GM19025 (cell line): ENCODE measurements around the gene PRKAR2A.
"Not testable (repeated sequence)": the region's sequence is repeated elsewhere in the genome, so short reads cannot be mapped to it uniquely, and the experiment has no call there.

Experiments used
- ATAC-seq: cut with Tn5 transposase; IDR thresholded peaks from one replicate; pipeline ENCODE4 v1.9.1; 2021; ENCODE audit warnings: mild to moderate bottlenecking, low read depth, moderate library complexity; ENCODE audit not compliant: unreplicated experiment

The PRKAR2A gene

DNA sequence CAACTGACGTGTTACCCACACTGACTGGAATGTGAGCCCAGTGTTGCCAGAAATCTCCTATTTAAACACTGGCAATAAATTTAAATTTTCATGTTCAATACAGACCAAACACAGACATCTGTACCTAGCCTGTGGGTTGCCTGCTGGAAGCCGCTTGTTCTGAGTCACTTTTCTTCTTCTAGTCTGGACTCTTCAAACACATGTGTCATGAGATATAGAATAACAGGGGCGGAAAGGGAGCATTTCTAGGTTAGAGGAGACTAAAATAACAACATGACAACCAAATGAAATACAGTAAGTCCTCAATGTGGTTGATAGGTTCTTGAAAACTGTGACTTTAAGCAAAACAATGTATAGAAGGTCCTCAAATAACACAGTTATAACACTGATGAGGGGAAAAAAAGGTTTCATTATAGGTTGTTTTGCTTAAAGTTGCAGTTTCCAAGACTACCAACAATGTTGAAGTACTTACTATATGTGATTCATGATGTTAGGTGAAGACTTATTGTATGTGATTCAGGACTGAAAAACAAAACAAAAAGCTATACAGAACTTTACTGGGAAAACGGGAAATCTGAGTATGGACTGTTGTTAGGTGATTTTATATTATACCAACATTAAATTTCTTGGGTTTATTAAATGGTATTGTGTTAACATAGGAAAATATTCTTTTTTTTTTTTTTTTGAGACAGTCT, 63.1 kb downstream of the PRKAR2A start:
- ATAC-seq, result no peak

DNA sequence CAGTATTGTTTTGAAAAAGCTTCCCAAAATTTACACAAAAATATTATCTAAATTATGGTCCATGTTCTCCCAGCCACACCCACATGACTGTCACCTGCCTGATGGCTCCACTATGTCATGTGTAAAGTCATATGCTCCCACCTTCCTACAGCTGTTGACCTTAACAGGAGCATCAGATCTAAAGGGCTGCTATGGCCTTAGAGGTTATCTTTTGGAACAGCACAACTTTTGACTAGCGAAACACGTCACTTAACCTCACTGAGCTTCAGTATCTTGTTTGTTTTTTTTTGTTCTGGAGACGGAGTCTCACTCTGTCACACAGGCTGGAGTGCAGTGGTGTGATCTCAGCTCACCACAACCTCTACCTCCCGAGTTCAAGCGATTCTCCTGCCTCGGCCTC, 64.4 kb downstream of the PRKAR2A start:
- ATAC-seq, result no peak

DNA sequence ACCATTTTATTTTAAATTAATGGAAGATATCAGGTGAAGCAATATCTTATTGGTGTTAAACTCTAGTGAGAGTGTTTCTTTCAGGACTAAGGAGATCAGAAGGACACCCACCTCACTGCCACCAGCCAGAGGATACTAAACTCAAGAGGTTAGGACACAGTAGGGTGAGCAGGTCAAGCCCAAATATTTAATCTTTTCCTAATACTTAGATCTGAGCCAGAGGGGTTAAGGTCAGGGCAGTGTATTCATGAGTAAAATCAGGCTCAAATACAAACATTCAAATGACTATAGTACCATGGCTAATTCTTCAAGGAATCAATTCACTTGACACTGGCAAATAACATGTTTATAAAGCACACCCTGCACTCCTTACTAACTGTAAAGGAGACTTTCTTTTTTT, 65.6 kb downstream of the PRKAR2A start:
- ATAC-seq, result no peak

DNA sequence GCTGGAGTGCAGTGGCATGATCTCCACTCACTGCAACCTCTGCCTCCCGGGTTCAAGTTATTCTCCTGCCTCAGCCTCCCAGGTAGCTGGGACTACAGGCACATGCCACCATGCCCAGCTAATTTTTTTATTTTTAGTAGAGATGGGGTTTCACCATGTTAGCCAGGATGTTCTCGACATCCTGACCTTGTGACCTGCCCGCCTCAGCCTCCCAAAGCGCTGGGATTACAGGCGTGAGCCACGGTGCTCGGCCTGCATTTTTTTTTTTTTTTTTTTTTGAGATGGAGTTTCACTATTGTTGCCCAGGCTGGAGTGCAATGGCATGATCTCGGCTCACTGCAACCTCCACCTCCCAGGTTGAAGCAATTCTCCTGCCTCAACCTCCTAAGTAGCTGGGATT, 69.1 kb downstream of the PRKAR2A start:
- not testable (repeated sequence) for ATAC-seq

DNA sequence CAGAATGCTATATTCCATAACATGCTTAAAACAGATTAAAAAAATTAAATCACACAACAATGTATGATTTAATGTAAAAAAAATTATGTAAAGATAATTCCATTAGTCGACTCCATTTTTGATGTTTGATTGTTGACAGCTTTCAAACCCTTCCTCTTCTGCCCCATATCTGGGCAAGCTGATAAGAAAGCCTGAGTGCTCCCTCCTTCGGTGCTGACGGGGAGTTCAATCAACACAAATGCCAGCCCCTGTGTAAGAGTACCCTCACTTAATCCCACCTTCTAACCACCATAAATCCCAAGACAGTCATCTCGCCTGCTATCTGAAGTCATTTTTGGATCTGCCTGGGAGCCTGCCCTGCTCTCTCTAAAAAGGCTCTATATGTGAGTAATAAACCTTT, 70.8 kb downstream of the PRKAR2A start:
- no peak for ATAC-seq

DNA sequence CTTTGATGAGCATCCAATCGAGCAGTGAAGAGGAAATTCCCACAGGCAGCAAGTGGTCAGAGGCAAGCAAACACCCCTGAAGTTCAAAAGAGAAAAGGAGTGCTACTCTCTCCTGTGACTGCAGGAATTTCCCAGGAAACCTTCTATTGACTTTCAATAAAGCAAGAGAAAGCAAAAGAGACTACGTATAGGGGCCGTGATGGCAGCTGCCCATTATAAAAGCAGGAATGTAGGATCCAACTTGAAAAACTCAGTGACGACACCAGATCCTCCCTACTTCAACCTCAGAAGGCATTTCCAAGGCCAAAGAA, 77.5 kb downstream of the PRKAR2A start:
- no peak for ATAC-seq

DNA sequence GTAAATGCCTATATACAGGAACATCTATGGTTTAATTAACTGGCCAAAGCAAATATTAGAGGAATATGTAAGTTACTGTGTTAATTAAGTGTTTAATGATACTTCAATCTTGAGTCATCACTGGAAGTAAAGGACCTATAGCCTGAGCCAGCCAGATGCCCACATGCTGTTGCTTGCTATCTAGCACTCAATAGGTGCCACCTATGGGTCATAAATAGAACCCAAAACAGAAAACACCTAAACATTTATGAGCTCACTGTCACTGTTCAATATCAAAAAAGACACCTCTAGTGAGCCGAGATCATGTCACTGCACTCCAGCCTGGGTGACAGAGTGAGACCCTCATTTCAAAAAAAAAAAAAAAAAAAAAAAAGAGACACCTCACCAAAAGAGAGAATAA, 82.3 kb downstream of the PRKAR2A start:
- no peak for ATAC-seq

DNA sequence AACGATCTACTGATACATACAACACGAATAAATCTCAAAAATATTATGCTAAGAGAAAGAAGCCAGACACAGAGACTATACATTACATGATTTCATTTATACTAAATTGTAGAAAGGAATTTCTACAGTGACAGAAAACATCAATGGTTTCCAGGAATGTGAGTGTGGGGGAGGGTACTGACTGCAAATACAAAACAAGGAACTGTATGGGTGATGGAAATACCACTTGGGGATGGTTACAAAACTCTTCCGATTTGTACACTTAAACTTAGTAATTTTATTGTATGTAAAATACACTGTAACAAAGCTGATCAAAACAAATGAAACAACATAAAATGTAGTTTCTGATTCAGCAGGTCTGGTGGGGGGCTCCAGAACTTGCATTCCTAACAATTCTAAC, 84.9 kb downstream of the PRKAR2A start:
- no peak for ATAC-seq

DNA sequence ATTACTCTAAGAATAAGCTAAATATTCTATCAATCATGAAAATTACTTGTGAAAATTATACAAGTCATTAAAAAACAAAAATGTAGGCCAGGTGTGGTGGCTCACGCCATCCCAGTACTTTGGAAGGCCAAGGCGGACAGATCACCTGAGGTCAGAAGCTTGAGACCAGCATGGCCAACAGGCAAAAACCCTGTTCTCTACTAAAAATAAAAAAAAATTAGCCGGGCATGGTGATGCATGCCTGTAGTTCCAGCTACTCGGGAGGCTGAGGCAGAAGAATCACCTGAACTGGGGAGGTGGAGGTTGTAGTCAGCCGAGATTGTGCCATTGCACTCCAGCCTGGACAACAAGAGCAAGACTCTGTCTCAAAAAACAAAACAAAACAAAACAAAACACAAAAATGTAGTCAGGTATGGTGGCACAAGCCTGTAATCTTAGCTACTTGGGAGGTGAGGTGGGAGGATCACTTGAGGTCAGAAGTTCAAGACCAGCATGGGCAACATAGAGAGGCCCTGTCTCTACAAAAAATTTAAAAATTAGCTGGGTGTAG, 87.6 kb downstream of the PRKAR2A start:
- ATAC-seq, result not testable (repeated sequence)

DNA sequence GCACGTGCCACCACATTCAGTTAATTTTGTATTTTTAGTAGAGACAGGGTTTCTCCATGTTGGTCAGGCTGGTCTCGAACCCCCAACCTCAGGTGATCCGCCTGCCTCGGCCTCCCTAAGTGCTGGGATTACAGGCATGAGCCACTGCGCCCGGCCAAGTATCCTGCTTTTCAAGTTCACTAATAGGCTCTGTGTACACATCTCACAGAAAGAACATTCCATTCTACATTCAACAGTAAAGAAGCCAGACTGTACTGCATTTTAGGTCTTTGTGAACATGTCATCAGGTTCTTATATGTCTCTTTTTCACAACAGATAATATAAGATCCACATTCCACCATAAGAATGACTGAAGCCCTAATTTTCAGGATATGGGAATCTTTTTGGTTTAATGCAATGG, 88.1 kb downstream of the PRKAR2A start:
- not testable (repeated sequence) for ATAC-seq

DNA sequence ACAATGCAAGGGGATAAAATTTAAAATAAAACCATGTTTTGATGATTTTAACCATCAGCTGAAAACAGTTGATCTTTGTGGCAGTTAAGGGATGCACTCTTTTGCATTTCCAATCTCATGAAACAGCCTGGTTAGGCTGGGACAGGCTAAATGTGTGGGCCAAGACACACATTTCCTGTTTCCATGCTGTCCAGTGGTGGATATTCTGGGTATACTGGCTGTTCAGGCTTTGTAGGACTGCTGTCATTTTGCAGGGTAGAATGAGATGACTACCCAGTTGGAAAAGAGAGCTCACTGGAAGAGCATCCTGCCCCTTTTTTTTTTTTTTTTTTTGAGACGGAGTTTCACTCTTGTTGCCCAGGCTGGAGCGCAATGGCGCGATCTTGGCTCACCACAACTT, 88.6 kb downstream of the PRKAR2A start:
- ATAC-seq, result no peak

DNA sequence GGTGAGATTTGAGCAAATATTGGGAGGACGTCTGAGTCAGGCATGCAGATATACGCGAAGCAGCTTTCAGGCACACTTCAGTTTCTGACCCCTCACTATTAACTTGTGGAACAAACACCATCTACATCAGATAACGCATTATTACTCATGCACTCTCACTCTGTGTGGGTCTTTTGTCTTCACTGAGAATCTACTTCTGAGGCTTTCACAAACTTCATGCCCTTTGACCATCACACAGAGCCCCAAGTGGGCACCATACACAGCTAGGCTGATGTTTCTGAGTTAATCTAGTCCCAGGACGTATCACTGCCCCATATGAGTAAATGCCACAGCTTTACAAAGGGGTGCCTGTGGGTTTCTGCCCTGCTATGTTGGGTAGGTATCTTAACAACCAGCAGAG, 91.0 kb downstream of the PRKAR2A start:
- ATAC-seq, result no peak

DNA sequence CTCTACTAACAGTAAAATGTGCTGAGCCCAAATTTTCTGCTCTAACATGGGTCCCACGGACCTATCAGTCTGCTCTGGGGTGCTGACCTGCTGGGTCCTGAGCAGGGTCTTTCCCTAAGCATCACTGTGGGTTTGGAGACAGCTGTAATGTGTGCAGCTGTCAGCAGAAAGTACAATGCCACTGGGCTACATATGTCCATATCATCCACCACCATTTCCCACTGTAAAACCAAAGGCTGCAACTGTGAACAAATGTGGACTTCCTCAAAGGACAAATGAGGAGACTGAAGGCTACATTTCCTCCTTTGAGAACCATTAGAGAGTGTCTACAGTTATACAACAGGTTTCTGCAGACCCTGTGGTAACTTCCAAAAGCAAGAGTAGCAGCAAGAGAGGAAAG, 96.8 kb downstream of the PRKAR2A start:
- no peak for ATAC-seq

DNA sequence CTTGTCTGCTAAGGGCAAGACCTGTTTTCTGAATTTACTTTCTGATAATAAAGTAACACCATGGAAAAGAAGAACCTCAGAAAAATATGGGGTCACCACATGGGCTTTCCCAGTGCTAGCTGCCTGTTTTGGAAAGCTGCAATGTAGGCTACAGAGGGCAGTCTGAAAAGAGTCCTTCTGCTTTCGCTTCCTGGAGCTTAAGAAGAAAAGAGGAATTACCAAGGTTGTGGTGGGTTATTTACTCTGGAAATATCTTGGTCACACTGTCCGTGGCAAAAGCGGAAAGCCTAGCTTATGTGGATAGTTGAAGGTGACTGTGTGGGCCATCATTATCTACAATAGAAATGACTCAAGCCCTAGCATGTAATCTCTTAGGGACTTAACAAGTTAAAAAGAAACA, 98.9 kb downstream of the PRKAR2A start:
- no peak for ATAC-seq

DNA sequence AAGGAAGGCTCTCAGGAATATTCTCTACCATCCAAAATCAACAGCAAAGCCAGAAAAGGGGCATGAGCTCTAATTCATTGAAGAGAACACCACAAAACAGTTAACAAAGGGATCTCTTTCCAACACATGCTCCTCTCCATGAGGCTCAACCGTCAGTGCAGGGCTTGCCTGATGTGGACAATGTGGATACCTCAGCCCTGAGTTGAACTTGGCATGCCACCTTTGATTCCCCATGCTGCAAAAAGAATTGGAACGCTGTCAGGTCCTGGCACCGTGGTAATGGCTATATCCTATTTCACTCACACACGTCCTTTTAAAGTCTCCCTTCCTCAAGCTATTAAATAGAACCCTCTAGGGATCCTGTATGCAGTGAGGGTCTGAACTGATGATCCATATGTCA, 100.0 kb downstream of the PRKAR2A start:
- no peak for ATAC-seq

DNA sequence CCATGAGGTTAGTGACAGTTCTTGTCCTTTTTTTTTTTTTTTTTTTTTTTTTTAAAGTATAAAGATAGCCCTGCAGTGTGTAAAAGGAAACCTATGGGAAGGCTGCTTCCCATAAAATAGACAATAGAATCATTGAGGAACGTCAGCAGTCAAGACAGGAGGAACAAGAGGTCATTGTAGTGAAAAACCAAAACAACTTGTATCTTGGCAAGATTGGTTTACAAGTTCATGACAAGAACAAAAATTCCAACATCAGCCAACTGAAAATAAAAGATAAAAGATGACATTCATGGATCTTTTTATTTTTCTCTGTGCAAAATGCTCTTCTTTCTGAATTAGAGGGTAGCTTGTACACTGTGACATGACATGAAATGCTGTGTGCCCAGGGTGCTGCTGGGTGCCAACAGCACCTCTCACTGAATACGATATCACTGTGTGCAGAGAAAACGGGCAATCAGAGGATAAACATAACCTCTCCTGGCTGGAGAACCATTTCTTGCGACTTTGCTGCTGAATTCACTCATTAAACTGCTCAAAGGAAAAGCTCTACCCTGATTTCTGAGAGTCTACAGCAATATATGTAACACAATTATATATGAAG, 100.6 kb downstream of the PRKAR2A start:
- no peak for ATAC-seq

DNA sequence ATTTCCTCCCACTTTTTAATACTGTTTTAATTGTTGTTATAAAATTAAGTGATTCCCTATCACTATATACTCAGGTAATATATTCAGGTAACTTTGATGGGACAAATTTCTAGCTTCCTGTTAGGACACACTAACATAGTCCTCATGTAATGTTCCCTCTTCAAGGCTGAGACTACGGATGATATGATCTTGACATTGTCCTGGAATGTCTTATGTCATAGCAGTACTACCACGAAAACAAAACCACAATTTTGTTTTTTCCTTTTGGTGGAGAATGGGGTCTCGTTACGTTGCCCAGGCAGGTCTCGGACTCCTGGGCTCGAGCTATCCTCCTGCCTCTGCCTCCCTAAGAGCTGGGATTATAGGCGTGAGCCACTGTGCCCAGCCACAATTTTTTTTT, 103.9 kb downstream of the PRKAR2A start:
- ATAC-seq, result no peak

DNA sequence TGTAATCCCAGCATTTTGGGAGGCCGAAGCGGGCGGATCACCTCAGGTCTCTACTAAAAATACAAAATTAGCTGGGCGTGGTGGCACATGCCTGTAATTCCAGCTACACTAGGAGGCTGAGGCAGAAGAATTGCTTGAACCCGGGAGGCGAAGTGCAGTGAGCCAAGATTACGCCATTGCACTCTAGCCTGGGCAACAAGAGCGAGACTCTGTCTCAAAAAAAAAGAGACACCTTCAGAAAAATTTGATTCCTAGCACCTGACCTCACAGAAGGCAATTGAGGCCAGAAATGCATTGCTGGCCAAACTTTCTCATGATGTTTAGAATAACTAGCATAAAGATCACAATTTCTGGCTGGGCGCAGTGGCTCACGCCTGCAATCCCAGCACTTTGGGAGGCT, 106.4 kb downstream of the PRKAR2A start:
- ATAC-seq, result not testable (repeated sequence)

DNA sequence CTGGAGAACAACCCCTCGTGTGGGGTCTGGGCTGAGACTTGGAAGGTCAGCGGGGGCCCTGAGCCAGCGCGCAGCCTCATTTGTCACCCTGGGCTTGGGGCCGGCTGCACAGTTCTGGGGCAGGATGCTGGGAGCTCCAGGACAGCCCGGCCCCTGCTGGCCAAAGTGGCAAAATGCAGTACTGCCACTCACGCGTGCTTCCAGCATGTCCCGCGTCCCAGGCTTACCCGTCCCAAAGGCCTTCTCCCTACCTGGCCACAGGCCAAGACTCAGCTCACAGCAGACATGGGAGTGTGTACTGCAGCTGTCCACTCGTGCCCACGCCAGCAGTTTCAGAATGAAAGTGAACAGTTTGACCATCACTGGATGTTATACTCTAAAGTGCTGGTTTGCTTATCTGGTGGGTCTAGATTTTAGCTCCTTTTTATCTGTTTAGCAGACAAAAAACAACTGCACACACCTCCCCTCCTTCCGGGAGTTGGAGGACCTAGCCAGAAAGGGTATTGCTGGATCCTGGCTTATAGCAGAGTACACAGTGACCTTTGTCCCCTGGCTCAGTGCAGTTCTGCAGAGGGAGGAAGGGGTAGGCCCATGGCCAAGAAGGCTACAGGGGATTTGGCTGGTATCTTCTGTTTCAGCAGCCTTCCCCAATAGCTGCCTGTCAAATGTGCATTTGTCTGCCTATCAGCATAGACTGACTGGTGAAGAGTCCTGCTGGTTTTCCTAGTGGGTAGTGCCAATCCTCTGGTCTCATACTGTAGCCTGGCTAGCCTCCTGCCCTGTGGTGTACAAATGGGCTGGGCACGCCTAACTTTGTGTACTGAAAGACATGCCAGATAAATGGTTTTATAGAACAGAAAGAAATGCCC, 107.5 kb downstream of the PRKAR2A start:
- ATAC-seq, result peak; percentile 78

DNA sequence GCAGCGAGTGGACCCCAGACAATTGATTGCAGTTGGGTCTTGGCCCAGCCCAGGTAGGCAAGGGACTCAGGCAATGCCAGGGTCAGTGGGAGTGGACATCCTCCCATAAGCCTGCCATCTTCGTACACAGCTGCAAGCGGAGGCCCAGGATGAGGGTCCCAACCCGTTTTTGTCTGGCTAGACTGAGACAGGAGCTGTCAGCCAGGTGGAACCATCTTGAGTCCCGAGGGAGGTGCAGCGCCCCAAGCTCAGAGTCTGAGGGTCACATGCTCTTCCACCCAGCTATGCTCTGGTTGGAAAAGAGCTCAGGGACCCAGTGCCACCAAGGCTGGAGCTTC, 108.1 kb downstream of the PRKAR2A start:
- no peak for ATAC-seq

DNA sequence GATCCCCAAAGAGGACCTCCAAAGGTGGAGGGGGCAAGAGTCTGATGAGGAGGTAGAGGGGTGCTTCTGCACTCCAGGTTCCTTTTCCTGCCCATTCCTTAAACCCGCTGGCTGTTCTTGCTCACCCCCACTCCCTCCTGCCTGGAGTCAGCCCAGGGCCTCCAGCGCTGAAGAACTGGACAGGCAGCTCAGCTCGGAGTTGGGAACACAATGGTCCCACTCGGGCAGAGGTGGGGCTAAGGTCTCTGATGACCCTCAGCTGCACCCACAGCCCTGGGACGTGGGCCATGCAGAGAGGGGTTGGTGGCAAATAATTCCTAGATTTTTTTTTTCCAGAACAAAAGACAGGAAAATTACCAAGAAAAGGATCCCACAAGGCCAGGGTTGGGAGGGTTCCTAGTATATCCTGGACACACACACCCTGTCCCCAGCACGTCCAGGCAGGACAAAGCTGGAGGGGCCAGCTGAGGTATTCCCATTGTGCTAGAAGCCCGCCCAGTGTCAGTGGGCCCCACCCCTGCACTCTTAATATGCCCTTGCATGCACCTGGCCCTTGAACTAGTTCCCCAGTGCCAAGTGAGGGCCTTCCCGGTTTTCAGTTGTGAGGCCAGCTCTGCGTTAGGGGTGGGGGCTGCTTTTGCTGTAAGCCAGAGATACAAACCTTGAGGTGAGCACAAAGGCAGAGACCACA, 108.6 kb downstream of the PRKAR2A start:
- ATAC-seq, result no peak
